Esophagus muscularis mucosa (tissue), 4 donors: ENCODE results near the gene KRT4.

ENCODE experiments used
- CTCF ChIP-seq, 3 experiments: fragments of 200-600 bp in 2 of 3; fragments of 450-650 bp in 1 of 3; sonication (generic) in 2 of 3; IDR thresholded peaks; one replicate each; pipeline ENCODE4 v1.5.1; 2017 to 2019; ENCODE audit warnings: antibody characterized with exemption in 3 of 3, mild to moderate bottlenecking in 2 of 3, moderate library complexity in 1 of 3
- EP300 ChIP-seq: sonication (generic); formaldehyde crosslinking; IDR thresholded peaks from one replicate; pipeline ENCODE4 v1.6.1; 2017; ENCODE audit warnings: antibody characterized with exemption
- POLR2A ChIP-seq: fragments of 450-650 bp; IDR thresholded peaks from one replicate; pipeline ENCODE4 v1.6.1; 2017; ENCODE audit warnings: antibody characterized with exemption, moderate library complexity, mild to moderate bottlenecking, low read depth
- POLR2AphosphoS5 ChIP-seq, 2 donors: sonication (generic); formaldehyde crosslinking; IDR thresholded peaks; one replicate each; pipeline ENCODE4 v1.6.1; 2017; ENCODE audit warnings: antibody characterized with exemption in 2 of 2

- no peak for TF ChIP-seq CTCF (IDR thresholded peaks at IDR 0.05)
- no peak for TF ChIP-seq POLR2A
- TF ChIP-seq EP300 = no peak
- TF ChIP-seq POLR2AphosphoS5 (IDR thresholded peaks at IDR 0.05) = no peak
Observed at GRCh38 chr12:52759218-52759617, 54.7 kb downstream of the KRT4 start.
